ENCODE results near the gene TSC2. TPM values are rescaled to one million over a fixed set of nuclear protein-coding genes. Genes with fewer than 3 reads are reported as not detected.

The TSC2 gene
- total and polyA plus RNA-seq, 2 donors: 22.7 to 61.8 TPM

DNA sequence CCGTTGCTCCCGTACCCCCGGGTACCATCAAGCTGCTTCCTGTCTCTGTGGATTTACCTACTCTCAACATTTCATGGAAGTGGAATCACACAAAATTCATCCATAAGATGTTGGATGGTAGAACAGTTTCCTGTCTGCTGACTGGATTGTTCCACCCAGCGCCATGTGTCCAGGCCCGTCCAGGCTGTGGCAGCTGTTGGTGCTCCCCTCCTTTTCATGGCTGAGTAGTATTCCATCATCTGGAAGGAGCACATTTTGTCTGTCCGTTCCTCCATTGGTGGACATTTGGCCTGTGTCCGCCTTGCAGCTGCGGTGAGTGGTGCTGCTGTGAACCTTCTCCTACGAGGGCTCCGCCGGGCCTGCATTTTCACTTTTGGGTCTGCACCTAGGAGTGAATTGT lies 18.4 kb downstream of the TSC2 start:
- no peak for DNase-seq (ENCODE audit: low read depth in 6 of 9, low spot score in 9 of 9)
- H3K27me3 ChIP-seq (ENCODE audit: control insufficient read depth in 2 of 2, insufficient read depth in 1 of 2, low read length in 1 of 2): no peaks in the 10 kb centered on the region
- peaks cover 54 to 74% of the 10 kb centered on the region in 2 donors for H3K36me3 ChIP-seq (ENCODE audit: control insufficient read depth in 2 of 2, insufficient read depth in 2 of 2, low read length in 1 of 2)
- H3K9me3 ChIP-seq (ENCODE audit: control insufficient read depth in 2 of 2, insufficient read depth in 1 of 2, low read length in 1 of 2): no peaks in the 10 kb centered on the region
- H3K27ac ChIP-seq (ENCODE audit: low read depth in 1 of 2, low read length in 1 of 2): no peak overlapping the region
- H3K4me3 ChIP-seq (ENCODE audit: low read length in 2 of 2): no peak overlapping the region
- H3K4me1 ChIP-seq (ENCODE audit: control insufficient read depth in 2 of 2, insufficient read depth in 2 of 2, low read length in 2 of 2): no peaks in the 10 kb centered on the region
- 98% methylated on average over 11 of the region's 11 CpGs for WGBS

DNA sequence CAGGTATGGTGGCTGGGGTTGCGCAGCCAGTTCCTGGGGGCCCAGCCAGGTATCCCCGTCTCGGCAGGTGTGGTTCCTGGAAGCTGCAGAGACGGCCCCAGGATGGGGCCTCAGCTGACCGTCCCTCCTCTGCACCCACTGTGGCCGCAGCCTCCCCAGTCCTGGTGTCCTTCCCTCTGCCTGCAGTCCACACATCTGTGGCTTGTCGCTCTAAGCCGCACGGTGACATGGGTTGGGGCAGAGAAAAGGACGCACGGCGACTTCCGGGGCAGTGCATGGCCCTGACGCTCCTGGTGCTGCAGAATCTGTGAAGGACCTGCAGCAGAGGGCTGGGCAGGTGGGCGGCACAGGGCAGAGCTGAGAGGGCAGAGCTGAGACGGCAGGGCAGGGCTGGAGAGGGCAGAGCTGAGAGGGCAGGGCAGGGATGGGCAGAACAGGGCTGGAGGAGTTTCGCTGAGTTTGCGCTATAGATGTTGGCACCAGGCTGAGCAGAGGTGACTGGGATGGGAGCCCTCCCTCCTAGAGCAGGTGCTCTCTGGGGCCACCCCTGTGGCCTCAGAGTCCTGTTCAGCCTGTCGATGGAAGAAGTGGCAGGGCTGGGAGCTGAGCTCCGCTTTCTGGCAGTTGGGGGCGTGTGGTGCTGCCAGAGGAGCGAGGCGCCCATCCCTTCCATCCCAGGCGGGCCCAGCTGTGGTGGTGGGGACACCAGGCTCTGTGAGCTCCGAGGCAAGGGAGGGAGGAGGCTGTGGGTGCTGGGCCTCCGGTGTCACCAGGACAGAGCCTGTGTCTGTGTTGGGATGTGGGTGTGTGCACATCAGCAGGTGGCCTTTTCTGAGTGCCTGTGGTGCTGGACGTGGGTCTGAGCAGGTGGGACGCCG lies 23.0 kb downstream of the TSC2 start:
- no peak overlapping the region for H3K4me3 ChIP-seq (ENCODE audit: low read length in 2 of 2)
- no peaks in the 10 kb centered on the region for H3K4me1 ChIP-seq (ENCODE audit: control insufficient read depth in 2 of 2, insufficient read depth in 2 of 2, low read length in 2 of 2)
- H3K27ac ChIP-seq (ENCODE audit: low read depth in 1 of 2, low read length in 1 of 2): no peak overlapping the region
- H3K27me3 ChIP-seq (ENCODE audit: control insufficient read depth in 2 of 2, insufficient read depth in 1 of 2, low read length in 1 of 2): no peaks in the 10 kb centered on the region
- DNase-seq (ENCODE audit: low read depth in 6 of 9, low spot score in 9 of 9): no peak
- no peaks in the 10 kb centered on the region for H3K9me3 ChIP-seq (ENCODE audit: control insufficient read depth in 2 of 2, insufficient read depth in 1 of 2, low read length in 1 of 2)
- peaks cover 58 to 77% of the 10 kb centered on the region in 2 donors for H3K36me3 ChIP-seq (ENCODE audit: control insufficient read depth in 2 of 2, insufficient read depth in 2 of 2, low read length in 1 of 2)
- 97% methylated on average over 29 of the region's 29 CpGs for WGBS

DNA sequence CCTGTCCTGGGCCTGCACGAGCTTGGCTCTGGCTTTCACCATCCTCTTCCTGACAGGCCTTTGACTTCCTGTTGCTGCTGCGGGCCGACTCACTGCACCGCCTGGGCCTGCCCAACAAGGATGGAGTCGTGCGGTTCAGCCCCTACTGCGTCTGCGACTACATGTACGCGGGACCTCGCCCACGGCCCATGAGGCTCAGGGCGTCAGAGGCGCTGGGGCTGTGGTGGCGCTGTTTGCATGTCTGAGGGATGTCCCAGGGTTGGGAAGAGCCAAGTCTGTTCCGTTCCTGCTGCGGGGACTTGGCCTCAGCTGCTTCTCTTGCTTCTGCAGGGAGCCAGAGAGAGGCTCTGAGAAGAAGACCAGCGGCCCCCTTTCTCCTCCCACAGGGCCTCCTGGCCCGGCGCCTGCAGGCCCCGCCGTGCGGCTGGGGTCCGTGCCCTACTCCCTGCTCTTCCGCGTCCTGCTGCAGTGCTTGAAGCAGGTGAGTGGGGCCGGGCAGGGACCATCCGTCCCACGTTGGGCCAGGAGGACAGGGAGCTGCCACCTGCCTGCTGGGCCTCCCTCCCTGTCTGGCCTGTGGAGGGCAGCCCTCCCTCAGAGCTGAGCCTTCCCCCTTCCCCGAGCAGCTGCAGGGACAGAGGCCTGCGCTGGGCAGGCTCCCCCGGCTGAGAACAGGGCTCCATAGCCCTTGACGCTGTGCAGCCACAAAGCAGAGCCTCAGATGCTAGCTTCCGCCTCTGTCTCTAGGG lies 23.8 kb downstream of the TSC2 start:
- Histone ChIP-seq H3K36me3 (ENCODE audit: control insufficient read depth in 2 of 2, insufficient read depth in 2 of 2, low read length in 1 of 2) (peaks cover 59 to 78% of the 10 kb centered on the region in 2 donors), H3K4me3 (ENCODE audit: low read length in 2 of 2) (no peak overlapping the region), H3K4me1 (ENCODE audit: control insufficient read depth in 2 of 2, insufficient read depth in 2 of 2, low read length in 2 of 2) (no peaks in the 10 kb centered on the region), H3K9me3 (ENCODE audit: control insufficient read depth in 2 of 2, insufficient read depth in 1 of 2, low read length in 1 of 2) (no peaks in the 10 kb centered on the region), H3K27me3 (ENCODE audit: control insufficient read depth in 2 of 2, insufficient read depth in 1 of 2, low read length in 1 of 2) (no peaks in the 10 kb centered on the region), H3K27ac (ENCODE audit: low read depth in 1 of 2, low read length in 1 of 2) (no peak overlapping the region)
- DNase-seq (ENCODE audit: low read depth in 6 of 9, low spot score in 9 of 9): no peak
- WGBS: 96% methylated on average over 34 of the region's 34 CpGs

DNA sequence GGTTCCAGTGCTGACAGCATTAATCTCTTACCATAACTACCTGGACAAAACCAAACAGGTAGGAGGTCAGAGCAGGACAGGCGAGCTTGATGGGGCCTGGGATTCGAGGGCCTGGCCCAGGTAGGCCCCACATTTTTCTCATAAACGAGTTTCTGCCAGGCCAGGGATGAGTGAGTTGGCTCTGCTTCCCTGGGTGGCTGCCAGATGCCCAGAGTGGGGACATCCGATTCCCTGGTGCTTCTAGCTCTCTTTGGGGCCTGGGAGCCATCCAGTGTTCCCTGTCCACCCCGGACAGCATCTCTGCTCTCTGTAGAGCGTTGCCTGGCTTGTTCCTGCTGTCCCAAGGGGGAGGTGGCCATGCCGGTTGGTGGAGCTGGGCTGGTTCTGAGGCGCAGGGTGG lies 25.1 kb downstream of the TSC2 start:
- Histone ChIP-seq H3K36me3 (ENCODE audit: control insufficient read depth in 2 of 2, insufficient read depth in 2 of 2, low read length in 1 of 2) (peaks cover 63 to 81% of the 10 kb centered on the region in 2 donors), H3K9me3 (ENCODE audit: control insufficient read depth in 2 of 2, insufficient read depth in 1 of 2, low read length in 1 of 2) (no peaks in the 10 kb centered on the region), H3K4me3 (ENCODE audit: low read length in 2 of 2) (no peak overlapping the region), H3K4me1 (ENCODE audit: control insufficient read depth in 2 of 2, insufficient read depth in 2 of 2, low read length in 2 of 2) (no peaks in the 10 kb centered on the region), H3K27me3 (ENCODE audit: control insufficient read depth in 2 of 2, insufficient read depth in 1 of 2, low read length in 1 of 2) (no peaks in the 10 kb centered on the region), H3K27ac (ENCODE audit: low read depth in 1 of 2, low read length in 1 of 2) (no peak overlapping the region)
- WGBS: 95% methylated on average over 8 of the region's 8 CpGs
- no peak for DNase-seq (ENCODE audit: low read depth in 6 of 9, low spot score in 9 of 9)

DNA sequence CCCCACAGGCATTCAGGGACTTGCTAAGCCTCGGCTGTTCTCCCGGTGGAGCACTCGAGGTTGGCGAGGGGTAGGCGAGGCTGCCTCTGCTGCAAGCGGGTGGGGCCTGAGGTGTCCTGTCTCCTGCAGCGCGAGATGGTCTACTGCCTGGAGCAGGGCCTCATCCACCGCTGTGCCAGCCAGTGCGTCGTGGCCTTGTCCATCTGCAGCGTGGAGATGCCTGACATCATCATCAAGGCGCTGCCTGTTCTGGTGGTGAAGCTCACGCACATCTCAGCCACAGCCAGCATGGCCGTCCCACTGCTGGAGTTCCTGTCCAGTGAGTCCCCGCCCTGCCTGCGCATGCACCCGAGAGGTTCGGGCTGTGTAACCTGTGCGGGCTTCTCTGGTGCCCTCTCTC lies 26.3 kb downstream of the TSC2 start:
- H3K9me3 ChIP-seq (ENCODE audit: control insufficient read depth in 2 of 2, insufficient read depth in 1 of 2, low read length in 1 of 2): no peaks in the 10 kb centered on the region
- H3K27ac ChIP-seq (ENCODE audit: low read depth in 1 of 2, low read length in 1 of 2): no peak overlapping the region
- WGBS: 98% methylated on average over 20 of the region's 20 CpGs
- H3K4me3 ChIP-seq (ENCODE audit: low read length in 2 of 2): no peak overlapping the region
- H3K4me1 ChIP-seq (ENCODE audit: control insufficient read depth in 2 of 2, insufficient read depth in 2 of 2, low read length in 2 of 2): peaks cover 0 to 4% of the 10 kb centered on the region in 2 donors
- peaks cover 59 to 84% of the 10 kb centered on the region in 2 donors for H3K36me3 ChIP-seq (ENCODE audit: control insufficient read depth in 2 of 2, insufficient read depth in 2 of 2, low read length in 1 of 2)
- H3K27me3 ChIP-seq (ENCODE audit: control insufficient read depth in 2 of 2, insufficient read depth in 1 of 2, low read length in 1 of 2): no peaks in the 10 kb centered on the region
- no peak for DNase-seq (ENCODE audit: low read depth in 6 of 9, low spot score in 9 of 9)

DNA sequence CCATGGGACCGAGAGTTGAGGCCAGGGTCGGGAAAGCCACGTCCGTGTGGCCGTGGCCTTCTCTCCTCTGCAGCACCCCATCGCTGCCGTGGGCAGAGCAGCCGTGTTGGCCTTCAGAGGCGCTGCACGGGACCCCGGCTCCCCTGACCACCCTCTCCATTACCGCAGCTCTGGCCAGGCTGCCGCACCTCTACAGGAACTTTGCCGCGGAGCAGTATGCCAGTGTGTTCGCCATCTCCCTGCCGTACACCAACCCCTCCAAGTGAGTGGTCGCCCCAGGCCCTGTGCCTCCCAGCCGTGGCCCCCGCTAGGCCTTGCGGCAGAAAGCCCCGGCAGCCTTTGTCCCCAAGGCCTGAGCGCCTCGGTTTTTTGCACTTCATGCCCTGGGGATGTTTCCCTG lies 27.8 kb downstream of the TSC2 start:
- Histone ChIP-seq H3K4me1 (ENCODE audit: control insufficient read depth in 2 of 2, insufficient read depth in 2 of 2, low read length in 2 of 2) (peaks cover 0 to 4% of the 10 kb centered on the region in 2 donors), H3K36me3 (ENCODE audit: control insufficient read depth in 2 of 2, insufficient read depth in 2 of 2, low read length in 1 of 2) (peaks cover 59 to 89% of the 10 kb centered on the region in 2 donors), H3K9me3 (ENCODE audit: control insufficient read depth in 2 of 2, insufficient read depth in 1 of 2, low read length in 1 of 2) (no peaks in the 10 kb centered on the region), H3K27ac (ENCODE audit: low read depth in 1 of 2, low read length in 1 of 2) (no peak overlapping the region), H3K27me3 (ENCODE audit: control insufficient read depth in 2 of 2, insufficient read depth in 1 of 2, low read length in 1 of 2) (no peaks in the 10 kb centered on the region), H3K4me3 (ENCODE audit: low read length in 2 of 2) (no peak overlapping the region)
- 97% methylated on average over 24 of the region's 24 CpGs for WGBS
- no peak for DNase-seq (ENCODE audit: low read depth in 6 of 9, low spot score in 9 of 9)

DNA sequence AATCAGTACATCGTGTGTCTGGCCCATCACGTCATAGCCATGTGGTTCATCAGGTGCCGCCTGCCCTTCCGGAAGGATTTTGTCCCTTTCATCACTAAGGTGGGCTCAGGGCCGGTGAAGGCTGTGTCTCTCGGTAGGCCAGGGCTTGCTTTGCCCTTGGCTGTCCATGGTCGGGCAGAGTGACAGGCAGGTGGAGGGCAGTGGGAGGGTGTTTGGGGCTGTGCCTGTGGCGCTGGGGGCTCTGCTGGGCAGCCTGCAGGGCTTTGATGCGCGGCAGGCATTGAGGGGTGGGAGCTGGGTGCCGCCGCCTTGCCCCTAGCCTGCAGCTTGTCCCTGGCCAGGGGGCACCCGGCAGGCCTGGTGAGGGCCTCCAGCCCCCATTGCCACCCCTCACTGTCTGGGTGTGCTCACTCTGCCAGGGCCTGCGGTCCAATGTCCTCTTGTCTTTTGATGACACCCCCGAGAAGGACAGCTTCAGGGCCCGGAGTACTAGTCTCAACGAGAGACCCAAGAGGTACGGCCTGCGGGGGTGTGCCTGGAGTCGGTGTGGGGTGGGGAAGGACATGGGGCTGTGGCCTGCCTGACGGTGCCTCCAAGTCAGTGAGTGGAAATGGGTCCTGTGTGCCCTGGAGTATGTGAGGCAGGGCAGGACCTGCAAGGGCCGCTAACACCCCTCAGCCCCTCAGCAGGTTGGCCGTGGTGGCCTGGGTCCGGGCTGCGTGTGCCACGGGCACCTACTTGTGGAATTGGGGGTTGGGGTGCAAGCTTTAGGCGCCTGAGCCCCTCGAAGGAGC lies 28.5 kb downstream of the TSC2 start:
- Histone ChIP-seq H3K27ac (ENCODE audit: low read depth in 1 of 2, low read length in 1 of 2) (no peak overlapping the region), H3K4me1 (ENCODE audit: control insufficient read depth in 2 of 2, insufficient read depth in 2 of 2, low read length in 2 of 2) (peaks cover 0 to 6% of the 10 kb centered on the region in 2 donors), H3K36me3 (ENCODE audit: control insufficient read depth in 2 of 2, insufficient read depth in 2 of 2, low read length in 1 of 2) (peaks cover 64 to 89% of the 10 kb centered on the region in 2 donors), H3K9me3 (ENCODE audit: control insufficient read depth in 2 of 2, insufficient read depth in 1 of 2, low read length in 1 of 2) (no peaks in the 10 kb centered on the region), H3K27me3 (ENCODE audit: control insufficient read depth in 2 of 2, insufficient read depth in 1 of 2, low read length in 1 of 2) (no peaks in the 10 kb centered on the region), H3K4me3 (ENCODE audit: low read length in 2 of 2) (no peak overlapping the region)
- DNase-seq (ENCODE audit: low read depth in 6 of 9, low spot score in 9 of 9): no peak
- WGBS: 97% methylated on average over 28 of the region's 28 CpGs

DNA sequence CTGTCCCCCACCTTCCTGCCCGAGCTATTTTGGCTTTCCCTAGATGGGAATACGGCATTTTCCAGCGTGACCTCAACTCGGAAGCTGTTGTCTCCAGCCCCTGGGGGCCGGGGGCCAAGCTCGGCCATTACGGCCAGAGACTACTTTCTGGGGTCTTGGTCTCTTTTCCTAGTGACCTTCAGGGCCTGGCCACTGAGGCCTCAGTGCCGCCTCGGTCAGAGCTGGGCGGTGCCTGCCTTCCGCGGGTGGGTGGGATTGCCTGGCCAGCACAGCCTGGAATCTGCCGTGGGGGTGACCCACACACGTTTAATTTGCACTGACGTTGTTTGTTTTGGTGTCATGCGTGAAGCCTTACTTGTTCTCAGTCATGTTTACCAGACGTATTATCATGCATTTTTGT lies 29.2 kb downstream of the TSC2 start:
- DNase-seq (ENCODE audit: low read depth in 6 of 9, low spot score in 9 of 9): no peak
- peaks cover 0 to 14% of the 10 kb centered on the region in 2 donors for H3K4me1 ChIP-seq (ENCODE audit: control insufficient read depth in 2 of 2, insufficient read depth in 2 of 2, low read length in 2 of 2)
- WGBS: 98% methylated on average over 17 of the region's 17 CpGs
- H3K36me3 ChIP-seq (ENCODE audit: control insufficient read depth in 2 of 2, insufficient read depth in 2 of 2, low read length in 1 of 2): peaks cover 62 to 89% of the 10 kb centered on the region in 2 donors
- no peaks in the 10 kb centered on the region for H3K9me3 ChIP-seq (ENCODE audit: control insufficient read depth in 2 of 2, insufficient read depth in 1 of 2, low read length in 1 of 2)
- no peak overlapping the region for H3K4me3 ChIP-seq (ENCODE audit: low read length in 2 of 2)
- no peaks in the 10 kb centered on the region for H3K27me3 ChIP-seq (ENCODE audit: control insufficient read depth in 2 of 2, insufficient read depth in 1 of 2, low read length in 1 of 2)
- no peak overlapping the region for H3K27ac ChIP-seq (ENCODE audit: low read depth in 1 of 2, low read length in 1 of 2)

Data from thymus (tissue), 11 donors.